K562 (cell line): ENCODE data around the gene DPP3. TPM values are rescaled to one million over a fixed set of nuclear protein-coding genes. Genes with fewer than 3 reads are reported as not detected.

Experiments
- ATAC-seq: fragments of 200-7000 bp; cut with Tn5 transposase; 3 replicates; pipeline ENCODE4 v1.9.1; 2020; ENCODE audit warnings: moderate library complexity
- BruUV-seq: library from RNA; stranded (reverse); fragments of 400-500 nt; replicated peaks from 2 replicates; lab custom pipeline; 2021; lab: Mats Ljungman, UMichigan
- CTCF ChIA-PET: fragments of 300-600 bp; formaldehyde crosslinking; extraction: SDS; loops from one replicate; lab custom pipeline; 2021; ENCODE audit warnings: low intra/inter-chr PET ratio; lab: Yijun Ruan, JAX
- POLR2A ChIA-PET: fragments of 300-600, 350-650 bp; sonication (Branson Sonifier 250); formaldehyde crosslinking; extraction: SDS; loops from one replicate; lab custom pipeline; 2021; ENCODE audit warnings: antibody characterized with exemption, inconsistent platforms; lab: Yijun Ruan, JAX
- DNase-seq, 4 experiments: peaks; one replicate each; pipeline versions ENCODE4 v3.0.0 to v3.0.0-alpha.2; 2011 to 2018; ENCODE audit warnings: low spot score in 3 of 4, mixed read lengths in 3 of 4; ENCODE audit errors: extremely low read depth in 1 of 4
- FAIRE-seq: peaks from 2 replicates; lab custom pipeline; 2011; peaks lifted over from hg19 to GRCh38; lab: Jason Lieb, UNC
- H2AFZ ChIP-seq: 2 replicates; pipeline ENCODE4 v1.6.0; 2011; ENCODE audit warnings: low read depth, low read length, control low read depth, inconsistent platforms
- H3K27ac ChIP-seq: fragments of 200-600 bp; 3 replicates; pipeline ENCODE4 v1.8.0; 2011; ENCODE audit warnings: low read depth, mild to moderate bottlenecking, control low read depth, inconsistent platforms, low read length, moderate library complexity, mixed read lengths; ENCODE audit errors: extremely low read depth
- H3K27me3 ChIP-seq, 2 experiments: fragments of 300-600 bp in 1 of 2; 2 replicates in 1 of 2; 3 replicates in 1 of 2; pipeline versions ENCODE4 v1.6.0 to v1.8.0; 2011; ENCODE audit warnings: inconsistent platforms in 2 of 2, low read length in 2 of 2, mild to moderate bottlenecking in 1 of 2, mixed read lengths in 1 of 2, moderate library complexity in 1 of 2; ENCODE audit not compliant: control insufficient read depth in 2 of 2, insufficient read depth in 2 of 2
- H3K36me3 ChIP-seq: fragments of 300-600 bp; 3 replicates; pipeline ENCODE4 v1.8.0; 2011; ENCODE audit warnings: mild to moderate bottlenecking, low read length, inconsistent platforms; ENCODE audit not compliant: control insufficient read depth, insufficient read depth
- H3K4me1 ChIP-seq, 2 experiments: fragments of 200-600 bp in 1 of 2; replicated peaks in 1 of 2; 2 replicates in 1 of 2; 3 replicates in 1 of 2; pipeline versions ENCODE4 v1.5.1 to v1.8.0; 2011; ENCODE audit warnings: inconsistent platforms in 2 of 2, low read length in 2 of 2, mild to moderate bottlenecking in 1 of 2, mixed read lengths in 1 of 2, moderate library complexity in 1 of 2; ENCODE audit not compliant: control insufficient read depth in 2 of 2, insufficient read depth in 2 of 2
- H3K4me2 ChIP-seq: 2 replicates; pipeline ENCODE4 v1.6.1; 2011; ENCODE audit warnings: low read length, control low read depth, inconsistent platforms, mixed read lengths; ENCODE audit not compliant: insufficient read depth
- H3K4me3 ChIP-seq: fragments of 200-600 bp; sonication (generic), shearing (Covaris generic); 2 replicates; pipeline ENCODE4 v1.5.1; 2016; ENCODE audit warnings: control low read depth, inconsistent platforms
- H3K79me2 ChIP-seq: fragments of 200-600 bp; 3 replicates; pipeline ENCODE4 v1.8.0; 2011; ENCODE audit warnings: low read length, inconsistent platforms; ENCODE audit not compliant: control insufficient read depth, insufficient read depth
- H3K9ac ChIP-seq, 2 experiments: 2 replicates each; pipeline versions ENCODE4 v1.6.0 to v1.6.1; 2011; ENCODE audit warnings: low read depth in 2 of 2, low read length in 2 of 2, control low read depth in 1 of 2, inconsistent platforms in 1 of 2, mild to moderate bottlenecking in 1 of 2, mixed read lengths in 1 of 2; ENCODE audit not compliant: insufficient read depth in 1 of 2
- H3K9me1 ChIP-seq: one replicate; pipeline ENCODE4 v1.6.0; 2011; ENCODE audit warnings: inconsistent platforms, mild to moderate bottlenecking, low read length, moderate library complexity; ENCODE audit not compliant: control insufficient read depth, insufficient read depth
- H3K9me3 ChIP-seq: replicated peaks from 2 replicates; pipeline ENCODE4 v1.5.1; 2011; ENCODE audit warnings: low read depth, low read length, inconsistent platforms; ENCODE audit not compliant: control insufficient read depth, insufficient read depth
- H4K20me1 ChIP-seq: replicated peaks from 2 replicates; pipeline ENCODE4 v1.6.1; 2011; ENCODE audit warnings: low read length, inconsistent platforms, mixed read lengths; ENCODE audit not compliant: control insufficient read depth, insufficient read depth
- ETV1 ChIP-seq: fragments of 450-650 bp; conservative IDR thresholded peaks from 2 replicates; pipeline ENCODE4 v1.6.1; 2016; ENCODE audit warnings: missing genetic modification characterization, control low read depth, low read depth, missing compliant biosample characterization
- HLTF ChIP-seq: fragments of 450-650 bp; IDR thresholded peaks from 2 replicates; pipeline ENCODE4 v1.6.1; 2016
- KHSRP ChIP-seq: fragments of 450-650 bp; IDR thresholded peaks from 2 replicates; pipeline ENCODE4 v1.6.1; 2017
- PHTF2 ChIP-seq: fragments of 250-450 bp; sonication (Bioruptor Pico); IDR thresholded peaks from 2 replicates; pipeline ENCODE4 v1.5.0; 2021; ENCODE audit warnings: mild to moderate bottlenecking
- POLR2B ChIP-seq: fragments of 450-650 bp; IDR thresholded peaks from 2 replicates; pipeline ENCODE4 v1.6.1; 2018; ENCODE audit warnings: low read depth; ENCODE audit not compliant: partially characterized antibody
- ZNF12 ChIP-seq: sonication (generic); formaldehyde crosslinking; IDR thresholded peaks from 2 replicates; pipeline ENCODE4 v1.4.0; 2020; ENCODE audit warnings: mild to moderate bottlenecking, missing genetic modification reagents
- ZNF778 ChIP-seq: fragments of 450-650 bp; formaldehyde crosslinking; IDR thresholded peaks from 2 replicates; pipeline ENCODE4 v1.4.0; 2020; ENCODE audit warnings: mild to moderate bottlenecking, moderate library complexity
- ZNF780A ChIP-seq: fragments of 250-450 bp; sonication (Bioruptor Pico); IDR thresholded peaks from 2 replicates; pipeline ENCODE4 v1.5.0; 2021; ENCODE audit warnings: mild to moderate bottlenecking
- WGBS: fragments of 100-300 bp; shearing (Covaris generic); methylation state at CpG from one replicate; pipeline ENCODE4 v1.1.6; 2016; ENCODE audit warnings: low coverage, mixed read lengths; ENCODE audit not compliant: insufficient coverage; ENCODE audit errors: missing lambda C conversion rate; 5-methylcytosine and 5-hydroxymethylcytosine counted together
- in situ Hi-C: fragments of 300-500 bp; cut with MboI; formaldehyde crosslinking; loops from 4 replicates; pipeline ENCODE4 v1.15.0; 2018; ENCODE audit warnings: inconsistent platforms, mixed read lengths
- intact Hi-C: fragments of 100-400 bp; cut with micrococcal nuclease; formaldehyde crosslinking; loops from 2 replicates; pipeline ENCODE4 v1.14.2; 2022
- polyA plus RNA-seq, 8 experiments: library from polyadenylated mRNA; depleted of rRNA in 4 of 8; stranded (reverse) in 5 of 8; unstranded in 3 of 8; fragments of >200 nt; fragmentation: Nextera tagmentation in 2 of 8; fragmentation: Illumina TruSeq in 1 of 8; extraction: Ambion mirVana in 2 of 8; extraction: Trizol in 1 of 8; gene quantifications; 2 replicates each; pipeline versions ENCODE4 v1.2.1 to v1.2.3, GENCODE V29; 2011 to 2014; ENCODE audit warnings: inconsistent platforms in 1 of 8, missing spikeins in 1 of 8
- total RNA-seq, 7 experiments: library from RNA; depleted of rRNA in 6 of 7; stranded (reverse); fragments of >200 nt in 6 of 7; fragmentation: Illumina TruSeq in 2 of 7; extraction: Trizol in 2 of 7; gene quantifications; 2 replicates each; pipeline versions ENCODE4 v1.2.1 to v1.2.3, GENCODE V29; 2011 to 2021; ENCODE audit warnings: low replicate concordance in 1 of 7

The DPP3 gene
- total and polyA plus RNA-seq, 9 of the 15 experiments (the other 6 are each of a cell fraction or from before 2014, with no cell fraction given): 3.7 to 69.2 (median 43.3) TPM

DNA sequence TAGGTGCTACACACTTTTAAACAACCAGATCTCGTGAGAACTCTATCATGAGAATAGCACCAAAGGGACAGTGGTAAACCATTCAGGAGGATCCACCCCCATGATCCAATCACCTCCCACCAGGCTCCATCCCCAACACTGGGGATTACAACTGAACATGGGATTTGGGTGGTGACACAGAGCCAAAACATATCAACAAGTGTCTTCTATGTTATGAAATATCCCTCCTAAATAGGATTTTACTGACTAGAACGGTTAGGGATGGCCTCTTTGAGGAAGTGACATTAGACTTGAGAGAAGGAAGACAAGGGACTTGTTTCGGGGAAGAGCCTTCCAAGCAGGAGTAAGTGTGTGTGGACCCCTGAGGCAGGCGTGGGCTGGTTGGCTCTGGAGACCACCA, 29.7 kb upstream of the DPP3 start (continued):
- TF ChIP-seq ZNF778 (CRISPR knock-in tag) (no peak), ETV1 (tag) (no peak), HLTF (no peak), ZNF780A (no peak), KHSRP (no peak), PHTF2 (CRISPR knock-in tag) (no peak)

DNA sequence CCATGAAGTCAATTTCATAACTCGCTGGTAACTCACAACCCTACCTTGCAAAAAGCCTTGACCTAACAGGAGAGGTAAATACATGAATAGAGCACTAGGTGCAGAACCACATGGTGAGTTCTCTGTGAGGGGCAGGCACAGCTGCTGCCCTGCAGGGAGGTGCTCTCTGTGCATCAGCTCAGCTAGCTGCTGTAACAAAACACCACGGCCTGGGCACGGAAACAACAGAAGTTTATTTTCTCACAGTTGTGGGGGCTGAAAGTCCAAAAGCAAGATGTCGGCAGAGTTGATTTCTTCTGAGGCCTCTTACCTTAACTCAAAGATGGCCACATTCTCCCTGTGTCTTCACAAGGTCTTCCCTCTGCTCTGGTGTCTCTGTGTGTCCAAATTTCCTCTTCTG, 28.6 kb upstream of the DPP3 start:
- Histone ChIP-seq H3K4me2 (no peak overlapping the region), H3K27me3 (peaks cover 12 to 38% of the 10 kb centered on the region in 2 experiments; a peak in 4 of 5 replicates), H3K4me3 (no peak overlapping the region), H3K79me2 (no peaks in the 10 kb centered on the region), H2AFZ (no peak overlapping the region), H3K9ac (no peak overlapping the region), H3K4me1 (no peaks in the 10 kb centered on the region), H3K9me3 (0 out of 2 replicates have a peak, but pooled peaks cover 4% of the 10 kb centered on the region), H4K20me1 (no peaks in the 10 kb centered on the region)
- FAIRE-seq (no peak), DNase-seq (no peak)
- CTCF ChIA-PET: no interaction called here
- intact Hi-C loops (no loop called here), in situ Hi-C loops (no loop called here)
- BruUV-seq: no TSS peak
- WGBS: 3% methylated on average over 4 of the region's 4 CpGs
- TF ChIP-seq ZNF12 (CRISPR knock-in tag) (peak; percentile 44; the same call in 1 of the 2 replicates), POLR2B (no peak)
- TF ChIP-seq, all 486 proteins: peak for 1
- Histone ChIP-seq H3K36me3 (no peaks in the 10 kb centered on the region), H3K9me1 (no peaks in the 10 kb centered on the region), H3K27ac (no peak overlapping the region)
- POLR2A ChIA-PET: no interaction called here
- ATAC-seq: no peak
